Measurements from ENCODE around the gene KDM3B. TPM values are rescaled to one million over a fixed set of nuclear protein-coding genes. Genes with fewer than 3 reads are reported as not detected.
"Not testable (repeated sequence)": the region's sequence is repeated elsewhere in the genome, so short reads cannot be mapped to it uniquely, and the experiment has no call there.

Gene KDM3B
- total RNA-seq, 8 experiments from 2014 or later: 26.3 to 78.4 (median 56.4) TPM

DNA sequence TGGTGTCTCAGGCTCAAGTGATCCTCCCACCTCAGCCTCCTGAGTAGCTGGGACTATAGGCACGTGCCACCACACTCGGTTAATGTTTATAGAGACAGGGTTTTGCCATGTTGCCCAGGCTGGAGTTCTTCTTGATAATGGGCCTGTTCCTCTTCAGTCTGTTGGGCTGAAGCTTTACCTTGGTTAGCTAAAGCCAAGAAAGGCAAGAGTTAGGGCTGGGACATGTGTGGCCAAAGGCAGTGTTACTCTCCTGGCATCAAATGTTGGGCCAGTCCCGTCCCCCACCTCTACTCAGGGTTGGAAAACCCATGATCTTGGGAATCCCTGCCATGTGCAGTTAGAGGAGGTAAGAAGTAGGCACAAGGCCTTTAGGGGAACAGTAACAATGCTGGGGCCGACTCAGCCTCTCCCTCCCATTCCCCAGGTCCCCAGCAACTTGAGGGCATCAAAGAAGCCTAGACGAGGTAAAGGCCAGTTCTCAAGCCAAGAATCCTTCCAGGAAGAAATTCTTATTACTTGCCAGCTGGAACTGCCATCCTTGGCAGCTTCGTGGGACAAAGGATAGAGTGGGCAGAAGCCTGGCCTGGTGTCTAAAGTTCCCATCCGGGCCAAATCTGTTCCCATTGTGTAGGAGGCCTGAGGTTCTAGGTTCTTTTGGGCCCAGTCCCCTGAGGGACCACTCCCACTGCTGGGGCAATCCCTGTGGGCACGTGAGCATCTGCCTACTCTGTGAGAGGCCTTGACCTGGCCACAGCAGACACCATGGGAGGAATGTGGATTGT, 117.2 kb downstream of the KDM3B start:
- H3K4me1 ChIP-seq (replicated peaks in 1 of 2): peaks cover 0 to 12% of the 10 kb centered on the region in 2 donors
- ATAC-seq (replicated peaks in 6 of 8): peak in 3 of 8 experiments; percentile 3 to 17 (median 3)
- in situ Hi-C loops (cut with MboI; ENCODE audit: low pct_unique_long_range_greater_than_20kb in 2 of 9, low sequenced_read_pairs in 9 of 9, unreplicated experiment in 9 of 9): no loop called here
- H3K4me3 ChIP-seq: no peak overlapping the region
- 31 to 100% (median 82%) methylated on average over 1 to 3 of the region's 8 CpGs; no CpG with 5 or more reads in 2 of the 10 experiments for WGBS, 10 experiments
- no peak overlapping the region for H3K27ac ChIP-seq

DNA sequence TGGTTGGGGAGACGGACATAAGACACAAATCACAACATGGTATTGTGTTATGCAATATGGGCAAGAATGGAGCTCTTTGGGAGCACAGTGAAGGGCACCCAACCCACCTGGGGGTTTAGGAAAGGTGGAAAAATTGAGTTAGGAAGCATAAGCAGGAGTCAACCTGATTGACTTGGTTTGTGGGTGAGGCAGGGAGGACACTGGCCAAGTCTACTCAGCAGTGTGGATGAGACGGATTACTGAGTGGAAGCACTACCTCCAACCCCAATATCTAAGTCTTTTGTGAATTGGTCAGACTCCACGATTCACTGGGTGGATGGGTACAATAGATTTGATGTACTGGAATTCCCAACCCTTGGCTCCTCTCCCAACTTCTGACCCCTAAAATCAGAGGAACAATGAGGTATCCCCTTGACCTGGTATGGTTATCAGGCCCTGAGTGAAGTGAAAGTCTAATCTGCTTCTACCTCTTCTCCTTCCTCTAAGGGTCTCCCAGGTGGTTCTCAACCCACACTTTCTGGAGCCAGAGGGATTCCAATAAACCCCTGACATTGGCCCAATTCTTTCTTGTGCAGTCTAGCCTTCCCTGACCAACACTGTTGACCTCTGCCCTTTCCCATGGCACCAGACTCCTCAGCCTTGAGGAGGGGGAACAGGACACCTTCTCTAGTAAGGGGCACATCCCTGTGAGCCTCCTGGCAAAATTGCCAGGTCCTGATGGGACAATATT, 118.0 kb downstream of the KDM3B start:
- ATAC-seq (replicated peaks in 6 of 8): peak in 3 of 8 experiments; percentile 1 to 10 (median 2)
- Histone ChIP-seq H3K27ac (no peak overlapping the region), H3K4me1 (replicated peaks in 1 of 2) (peaks cover 0 to 12% of the 10 kb centered on the region in 2 donors), H3K4me3 (no peak overlapping the region)
- WGBS, 10 experiments: 17 to 100% (median 87%) methylated on average over 1 to 3 of the region's 3 CpGs; no CpG with 5 or more reads in 4 of the 10 experiments
- in situ Hi-C loops (cut with MboI; ENCODE audit: low pct_unique_long_range_greater_than_20kb in 2 of 9, low sequenced_read_pairs in 9 of 9, unreplicated experiment in 9 of 9): no loop called here

DNA sequence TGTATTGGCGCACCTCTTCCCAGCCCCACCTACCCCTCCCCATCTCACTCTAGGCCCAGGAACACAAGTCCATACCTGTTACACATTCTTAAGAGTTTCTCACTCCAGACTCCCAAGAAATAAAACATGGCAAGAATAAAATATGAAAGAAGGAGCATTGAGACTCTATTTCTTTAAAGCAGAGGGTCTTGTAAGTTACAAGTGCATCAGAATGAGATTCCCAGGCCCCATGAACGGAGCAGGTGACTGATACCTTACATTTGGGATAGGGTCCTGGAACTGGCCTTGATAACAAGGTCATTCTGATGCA, 118.5 kb downstream of the KDM3B start:
- H3K4me3 ChIP-seq: no peak overlapping the region
- H3K27ac ChIP-seq: no peak overlapping the region
- H3K4me1 ChIP-seq (replicated peaks in 1 of 2): peaks cover 0 to 12% of the 10 kb centered on the region in 2 donors
- WGBS, 10 experiments: 71 to 100% (median 92%) methylated on average over 1 to 2 of the region's 2 CpGs; no CpG with 5 or more reads in 2 of the 10 experiments
- ATAC-seq (replicated peaks in 6 of 8): peak in 1 of 8 experiments; percentile 0
- in situ Hi-C loops (cut with MboI; ENCODE audit: low pct_unique_long_range_greater_than_20kb in 2 of 9, low sequenced_read_pairs in 9 of 9, unreplicated experiment in 9 of 9): no loop called here

DNA sequence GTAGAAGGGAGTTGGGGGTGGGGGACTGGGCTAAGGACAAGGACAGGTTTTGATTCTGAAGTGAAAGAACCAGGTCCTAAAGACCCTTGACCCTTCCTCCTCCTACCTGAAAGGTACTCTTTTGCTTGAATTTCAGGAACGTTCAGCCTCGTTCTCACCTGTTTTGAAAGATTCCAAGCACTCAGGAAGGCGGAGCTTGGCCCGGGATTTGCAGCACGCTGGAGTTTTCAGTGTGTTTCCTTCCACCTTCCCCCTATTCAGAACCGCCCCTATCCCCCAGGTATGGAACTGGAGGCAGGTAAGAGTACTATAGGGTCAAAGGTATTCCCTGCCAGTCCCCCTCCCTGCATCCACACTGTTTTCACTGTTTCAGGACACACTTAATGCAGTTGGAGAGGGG, 119.9 kb downstream of the KDM3B start:
- WGBS, 10 experiments: 10 to 72% (median 49%) methylated on average over 2 to 6 of the region's 6 CpGs; no CpG with 5 or more reads in 3 of the 10 experiments
- in situ Hi-C loops (cut with MboI; ENCODE audit: low pct_unique_long_range_greater_than_20kb in 2 of 9, low sequenced_read_pairs in 9 of 9, unreplicated experiment in 9 of 9): no loop called here
- peak in 1 of 8 experiments; percentile 0 for ATAC-seq (replicated peaks in 6 of 8)
- Histone ChIP-seq H3K4me1 (replicated peaks in 1 of 2) (no peaks in the 10 kb centered on the region), H3K27ac (no peak overlapping the region), H3K4me3 (no peak overlapping the region)

DNA sequence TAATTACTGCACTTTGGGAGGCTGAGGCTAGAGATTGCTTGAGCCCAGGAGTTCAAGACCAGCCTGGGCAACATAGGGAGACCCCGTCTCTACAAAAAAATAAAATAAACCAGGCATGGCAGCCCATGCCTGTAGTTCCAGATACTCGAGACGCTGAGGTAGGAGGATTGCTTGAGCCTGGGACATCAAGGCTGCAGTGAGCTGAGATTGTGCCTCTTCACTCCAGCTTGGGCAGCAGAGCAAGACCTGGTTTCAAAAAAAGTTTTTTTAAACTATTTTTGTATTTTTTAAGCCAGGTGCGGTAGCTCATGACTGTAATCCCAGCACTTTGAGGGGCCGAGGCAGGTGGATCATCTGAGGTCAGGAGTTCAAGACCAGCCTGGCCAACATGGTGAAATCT, 120.7 kb downstream of the KDM3B start:
- H3K4me3 ChIP-seq; in situ Hi-C loops (cut with MboI; ENCODE audit: low pct_unique_long_range_greater_than_20kb in 2 of 9, low sequenced_read_pairs in 9 of 9, unreplicated experiment in 9 of 9); H3K27ac ChIP-seq; H3K4me1 ChIP-seq (replicated peaks in 1 of 2): not testable (repeated sequence)
- 79 to 100% (median 85%) methylated on average over 3 to 5 of the region's 5 CpGs; no CpG with 5 or more reads in 4 of the 10 experiments for WGBS, 10 experiments
- peak in 1 of 8 experiments; percentile 0 for ATAC-seq (replicated peaks in 6 of 8)

DNA sequence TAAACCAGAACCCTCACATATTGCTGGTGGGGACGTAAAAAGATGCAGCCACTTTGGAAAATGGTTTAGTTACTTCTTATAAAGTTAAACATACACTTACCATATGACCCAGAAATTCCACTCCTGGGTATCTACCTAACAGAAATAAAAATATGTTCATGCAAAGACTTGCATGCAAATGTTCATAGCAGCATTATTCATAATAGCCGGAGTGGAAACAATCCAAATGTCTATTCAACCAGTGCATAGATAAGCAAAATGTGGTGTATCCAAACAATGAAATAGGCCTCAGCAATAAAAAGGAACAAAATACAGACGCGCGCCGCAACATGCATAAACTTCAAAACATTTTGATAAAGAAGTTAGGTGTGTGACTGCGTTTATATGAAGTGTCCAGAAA, 124.4 kb downstream of the KDM3B start:
- WGBS, 10 experiments: 57 to 100% (median 85%) methylated on average over 1 to 7 of the region's 7 CpGs
- H3K4me3 ChIP-seq: no peak overlapping the region
- peak in 3 of 8 experiments; percentile 6 to 54 (median 24) for ATAC-seq (replicated peaks in 6 of 8)
- in situ Hi-C loops (cut with MboI; ENCODE audit: low pct_unique_long_range_greater_than_20kb in 2 of 9, low sequenced_read_pairs in 9 of 9, unreplicated experiment in 9 of 9): no loop called here
- no peak overlapping the region for H3K27ac ChIP-seq
- H3K4me1 ChIP-seq (replicated peaks in 1 of 2): no peaks in the 10 kb centered on the region

DNA sequence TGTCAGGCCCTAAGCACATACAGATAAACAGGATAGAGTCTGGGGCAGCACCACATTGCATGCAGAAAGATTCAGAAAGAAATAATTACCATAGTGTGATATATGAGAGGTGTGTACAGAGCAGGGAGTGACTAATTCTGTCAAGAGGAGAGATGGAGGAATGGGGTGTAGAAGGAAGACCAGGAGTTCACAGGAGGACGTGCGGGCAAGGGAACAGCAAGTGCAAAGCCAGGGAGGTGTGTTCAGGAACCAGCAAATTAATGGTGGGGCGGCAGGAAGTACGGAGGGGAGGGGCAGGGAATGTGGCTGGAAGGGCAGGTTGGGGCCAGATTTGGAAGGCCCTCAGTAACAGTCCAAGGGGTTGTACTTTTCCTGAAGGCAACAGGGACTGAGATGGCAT, 130.2 kb downstream of the KDM3B start:
- peak in 4 of 8 experiments; percentile 23 to 99 (median 87) for ATAC-seq (replicated peaks in 6 of 8)
- H3K27ac ChIP-seq: no peak overlapping the region
- peaks cover 0 to 6% of the 10 kb centered on the region in 2 donors for H3K4me1 ChIP-seq (replicated peaks in 1 of 2)
- 30 to 63% (median 60%) methylated on average over 1 to 4 of the region's 4 CpGs; no CpG with 5 or more reads in 7 of the 10 experiments for WGBS, 10 experiments
- in situ Hi-C loops (cut with MboI; ENCODE audit: low pct_unique_long_range_greater_than_20kb in 2 of 9, low sequenced_read_pairs in 9 of 9, unreplicated experiment in 9 of 9): no loop called here
- H3K4me3 ChIP-seq: no peak overlapping the region

Other genes with a start within 250 kb of the KDM3B start
- 10 to 100 TPM in 1 of 8 experiments, 1 to 10 TPM in 6, not detected in 1; 1.7 to 26.2 (median 5.1) TPM for gene NME5, start 213.3 kb upstream of the KDM3B start, total RNA-seq
- 100 to 1,000 TPM in 1 of 8 experiments, 10 to 100 TPM in 7; 32.7 to 130 (median 43.5) TPM for gene BRD8, start 174.1 kb upstream of the KDM3B start, total RNA-seq
- 10 to 100 TPM in 3 of 8 experiments, 1 to 10 TPM in 4, under 1 TPM in 1; 0.46 to 44.4 (median 2.3) TPM for gene KIF20A, start 173.6 kb upstream of the KDM3B start, total RNA-seq
- gene CDC23, start 139.4 kb upstream of the KDM3B start, total RNA-seq: 10 to 100 TPM; 17.7 to 40.7 (median 32.5) TPM
- gene GFRA3, start 78.1 kb upstream of the KDM3B start, total RNA-seq: under 1 TPM; 0.14 to 0.65 (median 0.50) TPM
- 10 to 100 TPM in 2 of 8 experiments, 1 to 10 TPM in 3, under 1 TPM in 3; 0.15 to 17.7 (median 1.3) TPM for gene CDC25C, start 20.9 kb upstream of the KDM3B start, total RNA-seq
- 10 to 100 TPM; 23.2 to 47.0 (median 29.5) TPM for gene FAM53C, start 14.4 kb upstream of the KDM3B start, total RNA-seq
- 100 to 1,000 TPM in 1 of 8 experiments, 10 to 100 TPM in 4, 1 to 10 TPM in 3; 1.2 to 116 (median 61.3) TPM for gene REEP2, start 86.4 kb downstream of the KDM3B start, total RNA-seq
- gene EGR1, start 112.8 kb downstream of the KDM3B start, total RNA-seq: 10 to 100 TPM in 3 of 8 experiments, 1 to 10 TPM in 5; 2.7 to 65.5 (median 4.9) TPM
- 100 to 1,000 TPM in 3 of 8 experiments, 10 to 100 TPM in 5; 44.1 to 126 (median 76.9) TPM for gene ETF1, start 190.6 kb downstream of the KDM3B start, total RNA-seq
- 100 to 1,000 TPM; 195 to 371 (median 307) TPM for gene HSPA9, start 222.7 kb downstream of the KDM3B start, total RNA-seq

All from motor neuron (in vitro differentiated cells).